ENCODE data around the gene RANBP1.

RANBP1 gene

GRCh38 chr22:20140521-20140964 lies 24.6 kb downstream of the RANBP1 start:
- in situ Hi-C loops (cut with HindIII; ENCODE audit: low pct_unique_long_range_greater_than_20kb, low sequenced_read_pairs): no loop called here
- no peak for TF ChIP-seq JUND (IDR thresholded peaks at IDR 0.05; ENCODE audit: low read depth)
- no peak for DNase-seq (ENCODE audit: low read depth in 1 of 2, low spot score in 1 of 2)

DNA sequence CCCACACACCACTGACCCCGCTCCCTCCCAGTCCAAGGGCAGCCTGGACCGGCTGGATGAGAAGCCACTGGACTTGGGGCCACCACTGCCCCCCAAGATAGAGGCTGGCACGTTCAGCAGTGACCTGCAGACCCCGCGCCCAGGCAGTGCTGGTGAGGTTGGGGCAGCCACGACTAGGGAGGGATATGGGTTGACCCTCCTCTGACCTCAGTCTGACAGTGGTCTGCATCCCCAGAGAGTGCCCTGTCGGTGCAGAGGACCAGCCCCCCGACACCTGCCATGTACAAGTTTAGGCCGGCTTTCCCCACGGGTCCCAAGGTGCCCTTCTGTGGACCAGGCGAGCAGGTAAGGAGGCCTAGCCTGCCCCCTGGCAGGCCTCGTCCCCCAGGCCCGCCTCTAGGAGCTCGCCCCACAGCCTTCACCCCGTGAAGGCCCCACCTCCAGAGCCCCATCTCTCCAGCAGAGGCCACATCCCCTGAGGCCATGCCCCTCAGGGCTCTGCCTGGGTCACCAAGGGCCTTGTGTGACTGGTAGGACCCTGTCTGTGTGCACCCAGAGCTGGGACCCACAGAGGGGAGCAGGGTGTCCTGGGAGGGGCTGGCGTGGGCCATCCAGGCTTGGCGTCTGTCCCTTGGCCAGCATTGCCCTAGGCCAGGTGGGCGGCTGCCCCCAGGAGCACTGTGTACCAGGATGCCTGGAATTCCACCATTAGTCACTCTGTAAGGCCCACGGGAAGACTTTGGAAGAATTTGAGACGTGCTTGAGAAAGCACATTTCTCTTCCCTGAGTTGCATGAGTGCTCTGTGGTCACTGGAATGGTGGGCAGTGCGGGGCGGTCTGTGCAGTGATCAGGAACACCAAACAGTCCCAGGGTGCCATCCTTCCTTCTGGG lies 25.5 kb downstream of the RANBP1 start:
- in situ Hi-C loops (cut with HindIII; ENCODE audit: low pct_unique_long_range_greater_than_20kb, low sequenced_read_pairs): no loop called here
- DNase-seq (ENCODE audit: low read depth in 1 of 2, low spot score in 1 of 2): no peak
- TF ChIP-seq JUND (IDR thresholded peaks at IDR 0.05; ENCODE audit: low read depth): no peak

DNA sequence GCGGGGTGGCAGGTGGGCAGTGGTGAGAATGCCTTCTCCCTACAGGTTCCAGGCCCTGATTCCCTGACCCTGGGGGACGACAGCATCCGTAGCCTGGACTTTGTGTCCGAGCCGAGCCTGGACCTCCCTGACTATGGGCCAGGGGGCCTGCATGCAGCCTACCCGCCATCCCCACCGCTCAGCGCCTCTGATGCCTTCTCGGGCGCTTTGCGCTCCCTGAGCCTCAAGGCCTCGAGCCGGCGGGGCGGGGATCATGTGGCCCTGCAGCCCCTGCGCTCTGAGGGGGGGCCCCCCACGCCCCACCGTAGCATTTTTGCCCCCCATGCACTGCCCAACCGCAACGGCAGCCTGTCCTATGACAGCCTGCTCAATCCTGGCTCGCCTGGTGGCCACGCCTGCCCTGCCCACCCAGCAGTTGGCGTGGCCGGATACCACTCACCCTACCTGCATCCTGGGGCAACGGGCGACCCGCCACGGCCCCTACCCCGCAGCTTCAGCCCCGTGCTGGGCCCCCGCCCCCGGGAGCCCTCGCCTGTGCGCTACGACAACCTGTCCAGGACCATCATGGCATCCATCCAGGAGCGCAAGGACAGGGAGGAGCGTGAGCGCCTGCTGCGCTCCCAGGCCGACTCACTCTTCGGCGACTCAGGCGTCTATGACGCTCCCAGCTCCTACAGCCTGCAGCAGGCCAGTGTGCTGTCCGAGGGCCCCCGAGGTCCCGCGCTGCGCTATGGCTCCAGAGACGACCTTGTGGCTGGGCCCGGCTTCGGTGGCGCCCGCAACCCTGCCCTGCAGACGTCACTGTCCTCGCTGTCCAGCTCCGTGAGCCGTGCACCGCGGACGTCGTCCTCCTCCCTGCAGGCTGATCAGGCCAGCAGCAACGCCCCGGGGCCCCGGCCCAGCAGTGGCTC lies 27.1 kb downstream of the RANBP1 start:
- in situ Hi-C loops (cut with HindIII; ENCODE audit: low pct_unique_long_range_greater_than_20kb, low sequenced_read_pairs): no loop called here
- TF ChIP-seq JUND (IDR thresholded peaks at IDR 0.05; ENCODE audit: low read depth): no peak

DNA sequence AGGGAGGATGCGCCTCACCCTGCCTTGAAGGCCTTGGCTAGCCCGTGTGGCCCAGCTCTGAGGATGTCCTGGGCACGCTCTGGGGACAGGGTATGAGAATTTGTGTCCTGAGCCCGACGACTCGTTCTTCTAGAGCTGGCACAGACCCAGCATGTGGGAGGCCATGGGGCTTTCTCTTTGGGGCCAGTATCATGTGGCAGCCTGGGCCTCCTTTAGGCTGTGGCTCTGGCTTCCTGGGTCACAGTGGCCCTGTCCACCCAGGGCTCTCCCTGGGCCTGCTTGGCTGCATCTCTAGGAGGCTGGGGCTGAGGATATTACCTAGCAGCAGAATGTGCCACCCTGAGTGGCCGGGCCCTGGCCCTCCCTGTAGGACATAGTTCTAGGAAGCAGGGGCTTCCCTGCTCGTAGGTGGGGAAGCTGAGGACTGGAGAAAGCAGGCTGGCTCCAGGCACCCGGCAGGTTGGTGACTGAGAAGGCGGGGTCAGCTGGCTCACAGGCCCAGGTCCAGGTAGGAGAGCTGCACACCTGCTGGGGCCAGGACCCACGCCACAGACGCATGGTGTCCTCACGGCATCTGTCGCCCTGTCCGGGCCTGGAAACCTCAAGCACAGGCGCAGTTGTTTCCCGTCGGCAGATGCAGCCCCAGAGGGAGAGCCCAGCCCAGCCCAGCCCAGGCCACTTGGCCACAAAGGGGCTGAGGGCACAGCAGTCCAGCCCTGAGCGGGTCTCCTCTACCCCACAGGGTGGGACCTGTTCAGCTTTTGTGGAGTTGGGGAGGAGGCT lies 28.2 kb downstream of the RANBP1 start:
- no peak for TF ChIP-seq JUND (IDR thresholded peaks at IDR 0.05; ENCODE audit: low read depth)
- in situ Hi-C loops (cut with HindIII; ENCODE audit: low pct_unique_long_range_greater_than_20kb, low sequenced_read_pairs): no loop called here
- DNase-seq (ENCODE audit: low read depth in 1 of 2, low spot score in 1 of 2): no peak

More for the DNA sequence above, 27.1 kb downstream of the RANBP1 start:
- DNase-seq (ENCODE audit: low read depth in 1 of 2, low spot score in 1 of 2): no peak

GRCh38 chr22:20145206-20145831 lies 29.4 kb downstream of the RANBP1 start:
- DNase-seq (ENCODE audit: low read depth in 1 of 2, low spot score in 1 of 2): no peak
- in situ Hi-C loops (cut with HindIII; ENCODE audit: low pct_unique_long_range_greater_than_20kb, low sequenced_read_pairs): no loop called here
- no peak for TF ChIP-seq JUND (IDR thresholded peaks at IDR 0.05; ENCODE audit: low read depth)

DNA sequence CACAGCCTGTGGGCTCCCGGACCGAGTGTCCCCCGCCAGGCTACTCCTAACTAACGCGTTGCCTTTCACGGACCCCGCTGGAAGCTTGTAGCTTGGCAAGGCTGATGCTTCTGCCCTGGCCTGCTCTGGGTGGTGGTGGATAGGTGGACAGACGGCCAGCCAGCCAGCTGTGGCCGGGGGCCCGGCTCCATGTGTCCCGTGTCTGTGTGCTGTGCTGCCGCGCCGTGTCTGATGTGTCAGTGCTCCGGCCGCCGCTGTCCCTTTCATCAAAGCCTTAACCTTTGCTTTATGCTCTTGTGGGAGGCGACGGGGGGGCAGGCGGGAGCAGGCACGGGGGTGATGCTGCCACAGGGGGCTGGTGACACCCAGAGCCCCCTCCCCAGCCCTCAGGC lies 29.9 kb downstream of the RANBP1 start:
- TF ChIP-seq JUND (IDR thresholded peaks at IDR 0.05; ENCODE audit: low read depth): no peak
- no peak for DNase-seq (ENCODE audit: low read depth in 1 of 2, low spot score in 1 of 2)
- in situ Hi-C loops (cut with HindIII; ENCODE audit: low pct_unique_long_range_greater_than_20kb, low sequenced_read_pairs): no loop called here

DNA sequence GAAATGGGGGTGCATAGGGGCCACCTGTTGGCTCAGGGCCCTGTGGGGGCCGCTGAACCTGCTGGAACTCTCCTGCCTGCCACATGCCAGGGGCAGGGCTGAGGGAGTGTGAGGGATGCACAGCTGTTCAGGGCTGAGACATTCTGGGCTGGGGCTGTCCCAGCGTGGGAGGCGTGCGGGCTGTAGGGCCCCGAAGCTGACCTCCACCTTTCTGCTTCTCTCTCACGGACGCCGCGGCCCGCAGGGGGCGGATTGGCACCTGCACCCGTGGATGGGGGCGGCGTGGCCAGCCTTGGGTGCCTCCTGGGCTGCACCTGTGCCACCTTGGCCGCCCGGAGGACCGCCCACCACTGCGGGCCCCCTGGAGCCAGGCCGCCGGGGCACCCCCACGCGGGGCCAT lies 30.9 kb downstream of the RANBP1 start:
- no peak for TF ChIP-seq JUND (IDR thresholded peaks at IDR 0.05; ENCODE audit: low read depth)
- in situ Hi-C loops (cut with HindIII; ENCODE audit: low pct_unique_long_range_greater_than_20kb, low sequenced_read_pairs): no loop called here
- no peak for DNase-seq (ENCODE audit: low read depth in 1 of 2, low spot score in 1 of 2)

DNA sequence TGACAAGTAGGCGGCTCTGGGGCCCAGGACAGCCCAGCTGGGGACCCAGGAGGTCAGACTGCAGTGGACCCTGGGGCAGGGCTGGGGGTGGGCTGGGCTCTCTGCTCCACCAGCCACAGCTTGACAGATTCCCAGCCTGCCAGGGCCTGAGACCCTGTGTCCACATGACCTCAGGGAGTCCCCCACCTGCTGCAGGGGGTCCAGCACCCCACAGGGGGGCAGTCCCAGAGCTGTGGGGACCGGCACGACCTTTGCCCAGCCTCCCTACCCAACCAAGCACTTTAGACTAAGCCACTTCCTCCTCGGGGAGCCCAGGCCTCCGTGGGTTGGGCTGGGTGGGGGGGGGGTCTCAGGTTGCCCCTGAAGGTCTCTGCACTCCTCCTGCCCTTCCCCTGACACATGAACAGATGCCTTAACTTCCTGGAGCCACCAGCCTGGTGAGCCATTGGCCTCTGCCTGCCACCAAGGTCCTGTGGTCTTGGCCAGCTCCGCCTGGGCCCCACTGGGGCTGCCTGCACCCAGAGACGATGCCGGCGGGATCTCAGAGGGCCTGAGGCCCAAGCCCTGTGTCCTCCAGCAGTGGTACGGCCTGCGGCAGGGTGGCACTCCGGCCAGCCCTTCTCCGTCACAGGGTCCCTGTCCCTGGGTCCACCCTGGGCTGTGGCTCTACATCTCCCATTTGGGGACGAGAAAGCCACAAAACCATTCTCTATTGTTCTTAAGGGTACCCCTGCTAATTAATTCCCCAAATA lies 31.5 kb downstream of the RANBP1 start:
- TF ChIP-seq JUND (IDR thresholded peaks at IDR 0.05; ENCODE audit: low read depth): no peak
- no peak for DNase-seq (ENCODE audit: low read depth in 1 of 2, low spot score in 1 of 2)
- in situ Hi-C loops (cut with HindIII; ENCODE audit: low pct_unique_long_range_greater_than_20kb, low sequenced_read_pairs): no loop called here

DNA sequence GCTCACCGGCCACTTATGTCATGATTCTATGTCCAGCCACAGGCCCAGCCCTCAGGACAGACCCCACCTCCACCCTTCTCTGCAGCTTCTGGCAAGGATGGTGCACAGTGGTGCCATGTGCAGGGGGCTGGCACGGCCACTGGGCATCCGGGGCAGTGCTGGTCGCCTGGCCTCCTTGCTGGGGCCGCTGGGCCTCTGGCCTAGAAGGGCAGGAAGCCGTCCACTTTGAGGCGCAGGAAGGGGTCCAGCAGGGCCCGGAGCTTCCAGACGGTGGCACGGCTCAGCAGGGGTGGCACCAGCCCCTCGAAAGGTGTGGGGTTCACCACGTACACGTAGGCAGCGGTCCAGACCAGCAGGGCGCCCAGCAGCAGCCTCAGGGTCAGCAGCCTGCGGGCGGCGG lies 32.5 kb downstream of the RANBP1 start:
- in situ Hi-C loops (cut with HindIII; ENCODE audit: low pct_unique_long_range_greater_than_20kb, low sequenced_read_pairs): no loop called here
- no peak for DNase-seq (ENCODE audit: low read depth in 1 of 2, low spot score in 1 of 2)
- no peak for TF ChIP-seq JUND (IDR thresholded peaks at IDR 0.05; ENCODE audit: low read depth)

DNA sequence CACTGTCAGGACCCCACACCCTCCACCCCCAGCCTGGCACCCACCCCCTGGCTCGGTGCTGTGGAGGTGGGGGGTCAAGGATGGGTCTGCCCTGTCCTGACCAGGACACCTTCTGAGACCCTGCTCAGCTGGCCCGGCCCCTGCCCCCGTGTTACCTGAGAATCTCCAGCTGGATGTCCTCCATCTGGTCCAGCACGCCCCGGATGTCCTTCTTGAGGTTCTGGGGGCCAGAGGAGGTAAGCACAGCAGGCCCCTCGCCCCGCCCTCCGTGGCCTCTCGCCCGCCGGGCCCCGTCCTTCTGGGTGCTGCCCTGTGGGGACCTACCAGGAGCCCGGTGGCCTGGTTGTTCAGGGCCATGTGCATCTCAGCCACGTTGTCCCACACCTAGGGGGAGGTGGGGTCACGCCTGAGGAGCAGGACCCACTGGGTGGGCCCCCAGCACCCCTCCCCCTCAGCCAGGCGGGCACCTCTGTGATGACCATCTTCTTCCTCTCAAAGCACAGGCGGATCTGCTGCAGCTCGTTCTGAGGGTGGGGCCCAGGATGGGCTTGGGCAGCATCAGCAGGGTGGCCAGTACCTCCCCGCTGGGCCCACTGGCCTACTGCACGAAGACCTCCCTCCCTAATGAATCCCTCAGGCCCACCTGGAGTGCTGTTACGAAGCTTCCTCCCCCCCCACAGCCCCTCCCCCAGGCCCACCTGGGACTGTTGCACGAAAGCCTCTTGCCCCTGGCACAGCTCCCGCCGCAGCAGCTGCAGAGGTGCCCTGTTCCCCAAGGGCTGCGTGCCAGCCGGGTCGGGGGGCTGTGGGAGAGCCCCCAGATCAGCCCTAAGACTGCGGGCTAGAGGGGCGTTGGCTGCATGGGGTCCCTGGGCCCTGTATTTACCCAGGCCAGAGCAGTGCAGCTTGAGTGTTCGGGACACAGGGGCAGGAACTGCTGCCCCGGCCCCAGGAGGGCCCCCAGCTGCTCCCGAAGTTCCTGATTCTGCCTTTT lies 33.6 kb downstream of the RANBP1 start:
- no peak for DNase-seq (ENCODE audit: low read depth in 1 of 2, low spot score in 1 of 2)
- in situ Hi-C loops (cut with HindIII; ENCODE audit: low pct_unique_long_range_greater_than_20kb, low sequenced_read_pairs): no loop called here
- TF ChIP-seq JUND (IDR thresholded peaks at IDR 0.05; ENCODE audit: low read depth): no peak

All from T47D (cell line).